ENCODE results near the gene RPRD2. TPM values are rescaled to one million over a fixed set of nuclear protein-coding genes. Genes with fewer than 3 reads are reported as not detected.

Gene RPRD2
- total RNA-seq, 1 experiment from 2014 or later, result 26.7 TPM

DNA sequence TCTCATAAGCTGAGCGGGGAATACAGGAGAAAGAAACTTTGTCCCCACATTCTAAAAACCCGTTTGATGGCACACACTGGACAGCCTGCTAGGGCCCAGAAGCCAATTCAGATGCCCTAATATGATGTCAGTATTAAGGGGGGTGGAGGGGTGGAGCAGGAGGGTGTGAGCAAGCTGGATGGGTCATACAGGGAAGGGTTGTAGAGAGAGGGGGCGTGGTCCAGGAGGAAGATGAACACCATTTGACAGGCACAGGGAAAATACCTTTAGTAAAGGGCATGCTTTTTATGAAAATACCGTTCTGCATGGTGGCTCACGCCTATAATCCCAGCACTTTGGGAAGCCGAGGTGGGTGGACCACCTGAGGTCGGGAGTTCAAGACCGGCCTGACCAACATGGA lies 129.2 kb downstream of the RPRD2 start:
- no peaks in the 10 kb centered on the region for H4K20me1 ChIP-seq (ENCODE audit: insufficient read depth)
- H3K36me3 ChIP-seq (ENCODE audit: control insufficient read depth in 1 of 2, insufficient read depth in 2 of 2, low read length in 2 of 2), result peaks cover 14 to 20% of the 10 kb centered on the region in 2 experiments; a peak in 3 of 4 replicates
- no peaks in the 10 kb centered on the region for H3K9me3 ChIP-seq (ENCODE audit: control insufficient read depth in 1 of 2, insufficient read depth in 1 of 2, low read depth in 1 of 2, low read length in 2 of 2)
- intact Hi-C loops (cut with micrococcal nuclease), result no loop called here
- ChIA-PET CTCF (no interaction called here), POLR2A (no interaction called here), RAD21 (ENCODE audit: low non-redundant PET in 1 of 2, low total read pairs in 2 of 2, uncharacterized antibody in 2 of 2, unreplicated experiment in 2 of 2) (no interaction called here)
- DNase-seq (ENCODE audit: low read depth, low spot score) (no peak), ATAC-seq (no peak)
- no peak overlapping the region for H3K27ac ChIP-seq (ENCODE audit: low read depth, low read length)
- H3K4me3 ChIP-seq (replicated peaks in 1 of 2; ENCODE audit: low read depth in 1 of 2, low read length in 2 of 2), result no peak overlapping the region
- H3K27me3 ChIP-seq (ENCODE audit: insufficient read depth, low read length), result no peaks in the 10 kb centered on the region
- no peak overlapping the region for H3K9ac ChIP-seq (ENCODE audit: low read length)
- peaks cover 2% of the 10 kb centered on the region for H3K79me2 ChIP-seq (ENCODE audit: insufficient read depth, low read length)
- H2AFZ ChIP-seq (ENCODE audit: low read depth, low read length, poor library complexity, severe bottlenecking), result no peak overlapping the region
- BruUV-seq (replicated peaks), result no TSS peak
- H3K4me1 ChIP-seq (ENCODE audit: control insufficient read depth in 1 of 2, insufficient read depth in 2 of 2, low read length in 2 of 2), result peaks cover under 1 to 2% of the 10 kb centered on the region in 2 experiments; a peak in 1 of 4 replicates
- H3K9me2 ChIP-seq (ENCODE audit: insufficient read depth), result no peaks in the 10 kb centered on the region
- H3K4me2 ChIP-seq (ENCODE audit: low read length), result no peak overlapping the region
- TF ChIP-seq RAD21 (IDR thresholded peaks at IDR 0.05; ENCODE audit: low read depth) (no peak), SRF (IDR thresholded peaks at IDR 0.05; ENCODE audit: low read depth) (no peak), ELF1 (IDR thresholded peaks at IDR 0.05; ENCODE audit: borderline replicate concordance, low read depth) (no peak), EZH2phosphoT487 (IDR thresholded peaks at IDR 0.05; ENCODE audit: borderline replicate concordance) (no peak), EZH2 (IDR thresholded peaks at IDR 0.05) (no peak), TCF7L2 (IDR thresholded peaks at IDR 0.05; ENCODE audit: borderline replicate concordance, extremely low read depth, insufficient read depth, insufficient read length) (no peak), CBX3 (IDR thresholded peaks at IDR 0.05; ENCODE audit: low read depth) (no peak), YY1 (IDR thresholded peaks at IDR 0.05; ENCODE audit: extremely low read depth, insufficient replicate concordance, low read depth, low read length) (no peak), EGR1 (IDR thresholded peaks at IDR 0.05; ENCODE audit: low read depth) (no peak), JUND (IDR thresholded peaks at IDR 0.05) (no peak)
- TF ChIP-seq, protein P1, sequence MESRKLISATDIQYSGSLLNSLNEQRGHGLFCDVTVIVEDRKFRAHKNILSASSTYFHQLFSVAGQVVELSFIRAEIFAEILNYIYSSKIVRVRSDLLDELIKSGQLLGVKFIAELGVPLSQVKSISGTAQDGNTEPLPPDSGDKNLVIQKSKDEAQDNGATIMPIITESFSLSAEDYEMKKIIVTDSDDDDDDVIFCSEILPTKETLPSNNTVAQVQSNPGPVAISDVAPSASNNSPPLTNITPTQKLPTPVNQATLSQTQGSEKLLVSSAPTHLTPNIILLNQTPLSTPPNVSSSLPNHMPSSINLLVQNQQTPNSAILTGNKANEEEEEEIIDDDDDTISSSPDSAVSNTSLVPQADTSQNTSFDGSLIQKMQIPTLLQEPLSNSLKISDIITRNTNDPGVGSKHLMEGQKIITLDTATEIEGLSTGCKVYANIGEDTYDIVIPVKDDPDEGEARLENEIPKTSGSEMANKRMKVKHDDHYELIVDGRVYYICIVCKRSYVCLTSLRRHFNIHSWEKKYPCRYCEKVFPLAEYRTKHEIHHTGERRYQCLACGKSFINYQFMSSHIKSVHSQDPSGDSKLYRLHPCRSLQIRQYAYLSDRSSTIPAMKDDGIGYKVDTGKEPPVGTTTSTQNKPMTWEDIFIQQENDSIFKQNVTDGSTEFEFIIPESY (IDR thresholded peaks at IDR 0.05; ENCODE audit: extremely low read depth, insufficient replicate concordance, low read length), result no peak
- TF ChIP-seq, protein P2, sequence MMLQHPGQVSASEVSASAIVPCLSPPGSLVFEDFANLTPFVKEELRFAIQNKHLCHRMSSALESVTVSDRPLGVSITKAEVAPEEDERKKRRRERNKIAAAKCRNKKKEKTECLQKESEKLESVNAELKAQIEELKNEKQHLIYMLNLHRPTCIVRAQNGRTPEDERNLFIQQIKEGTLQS (IDR thresholded peaks at IDR 0.05), result no peak
